ENCODE measurements around the gene IFT88. TPM values are rescaled to one million over a fixed set of nuclear protein-coding genes. Genes with fewer than 3 reads are reported as not detected.

The IFT88 gene
- total RNA-seq, 2 experiments from 2014 or later, result 9.0 to 9.5 TPM

DNA sequence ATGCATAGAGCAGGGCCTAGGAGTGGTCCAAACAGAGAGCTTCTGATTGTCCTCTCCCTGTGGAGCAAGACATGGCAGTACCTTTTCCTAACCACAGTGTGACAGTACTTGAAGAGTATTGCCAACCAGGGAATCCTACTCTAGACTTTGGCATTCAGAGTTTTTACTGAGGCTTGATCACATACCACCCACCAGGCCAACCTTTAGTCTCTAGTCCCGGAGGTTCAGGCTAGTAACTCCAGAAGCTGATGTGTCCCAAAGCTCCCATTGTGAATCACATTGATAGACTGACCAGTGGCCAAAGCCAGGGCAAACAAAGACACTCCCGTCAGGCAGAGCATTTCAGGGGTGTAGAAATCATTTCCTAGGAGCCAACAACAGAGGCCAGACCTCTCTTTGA lies 18.4 kb downstream of the IFT88 start:
- Mint-ChIP-seq H3K4me3 (no peak overlapping the region), H3K9me3 (peaks cover 5% of the 10 kb centered on the region), H3K27me3 (no peaks in the 10 kb centered on the region), H3K27ac (no peak overlapping the region), H3K36me3 (ENCODE audit: low read depth) (peaks cover 67% of the 10 kb centered on the region), H3K4me1 (ENCODE audit: low read depth) (no peaks in the 10 kb centered on the region)
- intact Hi-C loops (cut with DNase I, micrococcal nuclease), result no loop called here
- no peak for DNase-seq
- ATAC-seq (ENCODE audit: poor library complexity), result no peak
- POLR2A ChIA-PET, result no interaction called here
- Histone ChIP-seq H3K36me3 (ENCODE audit: insufficient read depth, low read length) (peaks cover 9% of the 10 kb centered on the region), H3K9me3 (ENCODE audit: control insufficient read depth in 1 of 2, insufficient read depth in 1 of 2, low read length in 2 of 2) (no peaks in the 10 kb centered on the region), H3K27ac (ENCODE audit: low read depth in 1 of 2, low read length in 2 of 2) (no peak overlapping the region), H3K27me3 (ENCODE audit: control insufficient read depth in 1 of 2, insufficient read depth in 2 of 2, low read length in 2 of 2) (no peaks in the 10 kb centered on the region), H3K4me3 (ENCODE audit: low read length) (no peak overlapping the region), H3K4me1 (ENCODE audit: insufficient read depth, low read length) (no peaks in the 10 kb centered on the region)
- CTCF ChIA-PET, result no interaction called here
- TF ChIP-seq, protein P1, sequence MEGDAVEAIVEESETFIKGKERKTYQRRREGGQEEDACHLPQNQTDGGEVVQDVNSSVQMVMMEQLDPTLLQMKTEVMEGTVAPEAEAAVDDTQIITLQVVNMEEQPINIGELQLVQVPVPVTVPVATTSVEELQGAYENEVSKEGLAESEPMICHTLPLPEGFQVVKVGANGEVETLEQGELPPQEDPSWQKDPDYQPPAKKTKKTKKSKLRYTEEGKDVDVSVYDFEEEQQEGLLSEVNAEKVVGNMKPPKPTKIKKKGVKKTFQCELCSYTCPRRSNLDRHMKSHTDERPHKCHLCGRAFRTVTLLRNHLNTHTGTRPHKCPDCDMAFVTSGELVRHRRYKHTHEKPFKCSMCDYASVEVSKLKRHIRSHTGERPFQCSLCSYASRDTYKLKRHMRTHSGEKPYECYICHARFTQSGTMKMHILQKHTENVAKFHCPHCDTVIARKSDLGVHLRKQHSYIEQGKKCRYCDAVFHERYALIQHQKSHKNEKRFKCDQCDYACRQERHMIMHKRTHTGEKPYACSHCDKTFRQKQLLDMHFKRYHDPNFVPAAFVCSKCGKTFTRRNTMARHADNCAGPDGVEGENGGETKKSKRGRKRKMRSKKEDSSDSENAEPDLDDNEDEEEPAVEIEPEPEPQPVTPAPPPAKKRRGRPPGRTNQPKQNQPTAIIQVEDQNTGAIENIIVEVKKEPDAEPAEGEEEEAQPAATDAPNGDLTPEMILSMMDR (IDR thresholded peaks at IDR 0.05), result no peak

DNA sequence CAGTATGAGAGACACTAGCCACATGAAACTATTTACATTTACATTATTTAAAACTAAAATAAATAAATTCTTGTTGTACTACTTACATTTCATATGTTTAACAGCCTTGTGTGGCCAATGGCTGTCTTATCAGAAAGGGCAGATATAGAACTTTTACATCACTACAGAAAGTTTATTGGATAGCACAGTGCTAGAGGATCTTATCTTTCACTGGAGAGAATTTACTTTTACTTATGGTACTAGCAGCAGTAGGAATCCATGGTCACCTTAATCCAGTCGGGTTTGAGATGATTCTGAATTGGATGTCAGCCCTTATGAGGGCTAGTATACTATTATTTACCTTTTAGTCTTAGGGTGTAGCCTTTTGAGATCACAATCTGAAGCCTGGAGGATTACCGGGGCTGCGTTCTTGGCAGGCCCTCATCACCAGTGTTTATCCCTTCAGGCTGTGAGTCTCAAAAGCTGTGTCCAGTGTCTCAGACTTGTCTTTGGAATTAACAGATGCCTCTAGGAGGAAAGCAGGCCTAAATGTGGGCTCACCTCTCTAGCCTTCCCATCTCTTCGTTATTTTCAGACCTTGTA lies 21.7 kb downstream of the IFT88 start:
- H3K9me3 ChIP-seq (ENCODE audit: control insufficient read depth in 1 of 2, insufficient read depth in 1 of 2, low read length in 2 of 2), result no peaks in the 10 kb centered on the region
- TF ChIP-seq, protein P1 (IDR thresholded peaks at IDR 0.05), result no peak
- H3K27ac ChIP-seq (ENCODE audit: low read depth in 1 of 2, low read length in 2 of 2), result no peak overlapping the region
- POLR2A ChIA-PET, result no interaction called here
- no peaks in the 10 kb centered on the region for H3K4me1 Mint-ChIP-seq (ENCODE audit: low read depth)
- H3K4me3 ChIP-seq (ENCODE audit: low read length), result no peak overlapping the region
- peaks cover 11% of the 10 kb centered on the region for H3K36me3 ChIP-seq (ENCODE audit: insufficient read depth, low read length)
- H3K27ac Mint-ChIP-seq, result no peak overlapping the region
- H3K27me3 Mint-ChIP-seq, result no peaks in the 10 kb centered on the region
- DNase-seq, result no peak
- intact Hi-C loops (cut with DNase I, micrococcal nuclease), result no loop called here
- no peaks in the 10 kb centered on the region for H3K27me3 ChIP-seq (ENCODE audit: control insufficient read depth in 1 of 2, insufficient read depth in 2 of 2, low read length in 2 of 2)
- peaks cover 3% of the 10 kb centered on the region for H3K9me3 Mint-ChIP-seq
- H3K36me3 Mint-ChIP-seq (ENCODE audit: low read depth), result peaks cover 52% of the 10 kb centered on the region
- CTCF ChIA-PET, result no interaction called here
- H3K4me1 ChIP-seq (ENCODE audit: insufficient read depth, low read length), result no peaks in the 10 kb centered on the region
- H3K4me3 Mint-ChIP-seq, result no peak overlapping the region
- no peak for ATAC-seq (ENCODE audit: poor library complexity)

DNA sequence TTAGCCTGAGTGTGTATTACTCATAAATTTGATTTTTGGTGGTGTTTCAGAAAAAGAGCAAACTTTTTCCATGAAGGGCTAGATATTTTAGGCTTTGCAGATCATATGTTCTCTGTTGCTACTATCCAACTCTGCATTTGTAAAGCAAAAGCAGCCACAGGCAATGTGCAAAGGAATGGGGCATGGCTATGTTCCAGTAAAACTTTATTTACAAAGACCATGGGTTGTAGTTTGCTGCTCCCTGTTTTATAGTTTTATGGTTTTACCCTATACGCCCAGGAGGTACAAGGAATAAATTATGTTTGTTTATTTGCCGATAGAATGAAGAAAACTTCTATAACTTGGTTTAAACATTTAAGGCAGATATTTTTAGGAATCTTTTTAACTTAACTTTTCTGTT lies 23.6 kb downstream of the IFT88 start:
- H3K9me3 Mint-ChIP-seq, result no peaks in the 10 kb centered on the region
- H3K4me1 ChIP-seq (ENCODE audit: insufficient read depth, low read length), result no peaks in the 10 kb centered on the region
- TF ChIP-seq, protein P1 (IDR thresholded peaks at IDR 0.05), result no peak
- no peak overlapping the region for H3K4me3 ChIP-seq (ENCODE audit: low read length)
- no peak overlapping the region for H3K27ac ChIP-seq (ENCODE audit: low read depth in 1 of 2, low read length in 2 of 2)
- no peak overlapping the region for H3K4me3 Mint-ChIP-seq
- no peak overlapping the region for H3K27ac Mint-ChIP-seq
- H3K27me3 ChIP-seq (ENCODE audit: control insufficient read depth in 1 of 2, insufficient read depth in 2 of 2, low read length in 2 of 2), result no peaks in the 10 kb centered on the region
- no peaks in the 10 kb centered on the region for H3K27me3 Mint-ChIP-seq
- ChIA-PET CTCF (interaction anchor here (1.3 kb wide), 1 partner anchor 334 kb away, joined by 3 read pairs; no protein-coding TSS in a partner anchor), POLR2A (no interaction called here)
- no peaks in the 10 kb centered on the region for H3K4me1 Mint-ChIP-seq (ENCODE audit: low read depth)
- ATAC-seq (ENCODE audit: poor library complexity) (no peak), DNase-seq (no peak)
- H3K36me3 ChIP-seq (ENCODE audit: insufficient read depth, low read length), result peaks cover 3% of the 10 kb centered on the region
- no peaks in the 10 kb centered on the region for H3K9me3 ChIP-seq (ENCODE audit: control insufficient read depth in 1 of 2, insufficient read depth in 1 of 2, low read length in 2 of 2)
- H3K36me3 Mint-ChIP-seq (ENCODE audit: low read depth), result peaks cover 41% of the 10 kb centered on the region
- intact Hi-C loops (cut with DNase I, micrococcal nuclease), result no loop called here

Data from CD4-positive, alpha-beta T cell (primary cell).